ENCODE data around the gene TEDC2. TPM values are rescaled to one million over a fixed set of nuclear protein-coding genes. Genes with fewer than 3 reads are reported as not detected.
A peak's percentile ranks its signal among the peaks of the same experiment; 100 is the strongest.
"Not testable (repeated sequence)": the region's sequence is repeated elsewhere in the genome, so short reads cannot be mapped to it uniquely, and the experiment has no call there.

TEDC2 gene
- total RNA-seq, 3 donors from 2014 or later = 26.0 to 37.5 (median 32.7) TPM

GRCh38 chr16:2429771-2430663 is 29.9 kb upstream of the TEDC2 start:
- DNase-seq (no peak), ATAC-seq (peak in 1 of 2 donors; percentile 9)
- H3K27me3 Mint-ChIP-seq (ENCODE audit: low read depth) = no peaks in the 10 kb centered on the region
- H3K36me3 Mint-ChIP-seq (ENCODE audit: insufficient read depth) = peaks cover 4% of the 10 kb centered on the region
- H3K9me3 Mint-ChIP-seq = no peaks in the 10 kb centered on the region
- H3K4me1 Mint-ChIP-seq (ENCODE audit: low read depth) = peaks cover 15% of the 10 kb centered on the region
- H3K4me3 Mint-ChIP-seq = peak overlapping the region; percentile 86

- ATAC-seq = no peak
- H3K4me1 Mint-ChIP-seq (ENCODE audit: low read depth) = peaks cover 15% of the 10 kb centered on the region
- DNase-seq = no peak
- no peaks in the 10 kb centered on the region for H3K9me3 Mint-ChIP-seq
- H3K4me3 Mint-ChIP-seq = no peak overlapping the region
- H3K36me3 Mint-ChIP-seq (ENCODE audit: insufficient read depth) = peaks cover 6% of the 10 kb centered on the region
- H3K27me3 Mint-ChIP-seq (ENCODE audit: low read depth) = no peaks in the 10 kb centered on the region
Observed at GRCh38 chr16:2432286-2432685, 27.6 kb upstream of the TEDC2 start.

GRCh38 chr16:2432801-2433505 is 27.0 kb upstream of the TEDC2 start:
- ATAC-seq (no peak), DNase-seq (no peak)
- Mint-ChIP-seq H3K4me1 (ENCODE audit: low read depth) (peaks cover 14% of the 10 kb centered on the region), H3K36me3 (ENCODE audit: insufficient read depth) (peaks cover 7% of the 10 kb centered on the region), H3K27me3 (ENCODE audit: low read depth) (no peaks in the 10 kb centered on the region), H3K9me3 (no peaks in the 10 kb centered on the region), H3K4me3 (no peak overlapping the region)

GRCh38 chr16:2435236-2435635 is 24.7 kb upstream of the TEDC2 start:
- H3K27me3 Mint-ChIP-seq (ENCODE audit: low read depth); ATAC-seq; H3K4me3 Mint-ChIP-seq; DNase-seq; H3K9me3 Mint-ChIP-seq: not testable (repeated sequence)
- Mint-ChIP-seq H3K36me3 (ENCODE audit: insufficient read depth) (peaks cover 11% of the 10 kb centered on the region), H3K4me1 (ENCODE audit: low read depth) (peaks cover 17% of the 10 kb centered on the region)

GRCh38 chr16:2436110-2436509 is 23.8 kb upstream of the TEDC2 start:
- DNase-seq = no peak
- Mint-ChIP-seq H3K27me3 (ENCODE audit: low read depth) (no peaks in the 10 kb centered on the region), H3K4me1 (ENCODE audit: low read depth) (peaks cover 10% of the 10 kb centered on the region), H3K9me3 (no peaks in the 10 kb centered on the region), H3K4me3 (no peak overlapping the region), H3K36me3 (ENCODE audit: insufficient read depth) (peaks cover 11% of the 10 kb centered on the region)
- no peak for ATAC-seq

GRCh38 chr16:2437032-2437790 is 22.7 kb upstream of the TEDC2 start:
- H3K4me3 Mint-ChIP-seq = no peak overlapping the region
- peaks cover 10% of the 10 kb centered on the region for H3K4me1 Mint-ChIP-seq (ENCODE audit: low read depth)
- DNase-seq = no peak
- no peaks in the 10 kb centered on the region for H3K27me3 Mint-ChIP-seq (ENCODE audit: low read depth)
- no peaks in the 10 kb centered on the region for H3K9me3 Mint-ChIP-seq
- peaks cover 11% of the 10 kb centered on the region for H3K36me3 Mint-ChIP-seq (ENCODE audit: insufficient read depth)
- ATAC-seq = no peak

GRCh38 chr16:2438121-2438520 is 21.8 kb upstream of the TEDC2 start:
- no peak for DNase-seq
- no peak for ATAC-seq
- Mint-ChIP-seq H3K27me3 (ENCODE audit: low read depth) (no peaks in the 10 kb centered on the region), H3K9me3 (no peaks in the 10 kb centered on the region), H3K4me1 (ENCODE audit: low read depth) (peaks cover 10% of the 10 kb centered on the region), H3K4me3 (no peak overlapping the region), H3K36me3 (ENCODE audit: insufficient read depth) (peaks cover 9% of the 10 kb centered on the region)

- no peak for DNase-seq
- Mint-ChIP-seq H3K36me3 (ENCODE audit: insufficient read depth) (peaks cover 7% of the 10 kb centered on the region), H3K27me3 (ENCODE audit: low read depth) (no peaks in the 10 kb centered on the region), H3K4me1 (ENCODE audit: low read depth) (peaks cover 10% of the 10 kb centered on the region), H3K4me3 (no peak overlapping the region), H3K9me3 (no peaks in the 10 kb centered on the region)
- ATAC-seq = no peak
Observed at GRCh38 chr16:2439598-2439997, 20.3 kb upstream of the TEDC2 start.

GRCh38 chr16:2441143-2441804 is 18.6 kb upstream of the TEDC2 start:
- H3K36me3 Mint-ChIP-seq (ENCODE audit: insufficient read depth); DNase-seq; H3K9me3 Mint-ChIP-seq; ATAC-seq; H3K4me3 Mint-ChIP-seq; H3K27me3 Mint-ChIP-seq (ENCODE audit: low read depth): not testable (repeated sequence)
- H3K4me1 Mint-ChIP-seq (ENCODE audit: low read depth) = peaks cover 10% of the 10 kb centered on the region

- DNase-seq (no peak), ATAC-seq (no peak)
- Mint-ChIP-seq H3K4me3 (no peak overlapping the region), H3K36me3 (ENCODE audit: insufficient read depth) (peaks cover 6% of the 10 kb centered on the region), H3K9me3 (no peaks in the 10 kb centered on the region), H3K4me1 (ENCODE audit: low read depth) (peaks cover 10% of the 10 kb centered on the region), H3K27me3 (ENCODE audit: low read depth) (no peaks in the 10 kb centered on the region)
Observed at GRCh38 chr16:2443555-2443954, 16.4 kb upstream of the TEDC2 start.

GRCh38 chr16:2447920-2448583 is 11.9 kb upstream of the TEDC2 start:
- H3K4me1 Mint-ChIP-seq (ENCODE audit: low read depth) = no peaks in the 10 kb centered on the region
- H3K4me3 Mint-ChIP-seq = no peak overlapping the region
- no peaks in the 10 kb centered on the region for H3K27me3 Mint-ChIP-seq (ENCODE audit: low read depth)
- no peak for DNase-seq
- H3K36me3 Mint-ChIP-seq (ENCODE audit: insufficient read depth) = peaks cover 5% of the 10 kb centered on the region
- ATAC-seq = no peak
- H3K9me3 Mint-ChIP-seq = no peaks in the 10 kb centered on the region

GRCh38 chr16:2449118-2449517 is 10.8 kb upstream of the TEDC2 start:
- no peaks in the 10 kb centered on the region for H3K27me3 Mint-ChIP-seq (ENCODE audit: low read depth)
- ATAC-seq = no peak
- H3K4me1 Mint-ChIP-seq (ENCODE audit: low read depth) = no peaks in the 10 kb centered on the region
- no peaks in the 10 kb centered on the region for H3K9me3 Mint-ChIP-seq
- peaks cover 9% of the 10 kb centered on the region for H3K36me3 Mint-ChIP-seq (ENCODE audit: insufficient read depth)
- DNase-seq = no peak
- H3K4me3 Mint-ChIP-seq = no peak overlapping the region

- DNase-seq (no peak), ATAC-seq (no peak)
- Mint-ChIP-seq H3K27me3 (ENCODE audit: low read depth) (no peaks in the 10 kb centered on the region), H3K36me3 (ENCODE audit: insufficient read depth) (peaks cover 9% of the 10 kb centered on the region), H3K9me3 (no peaks in the 10 kb centered on the region), H3K4me3 (no peak overlapping the region), H3K4me1 (ENCODE audit: low read depth) (no peaks in the 10 kb centered on the region)
Observed at GRCh38 chr16:2450535-2450934, 9.4 kb upstream of the TEDC2 start.

All from activated T-cell treated with anti-CD3 and anti-CD28 coated beads, Interleukin-2, amount 50 U/mL, for 4 hours (primary cell).